ENCODE measurements around the gene PDSS2. TPM values are rescaled to one million over a fixed set of nuclear protein-coding genes. Genes with fewer than 3 reads are reported as not detected.

PDSS2 gene
- total RNA-seq, 1 donor from 2014 or later, result 10.1 TPM

DNA sequence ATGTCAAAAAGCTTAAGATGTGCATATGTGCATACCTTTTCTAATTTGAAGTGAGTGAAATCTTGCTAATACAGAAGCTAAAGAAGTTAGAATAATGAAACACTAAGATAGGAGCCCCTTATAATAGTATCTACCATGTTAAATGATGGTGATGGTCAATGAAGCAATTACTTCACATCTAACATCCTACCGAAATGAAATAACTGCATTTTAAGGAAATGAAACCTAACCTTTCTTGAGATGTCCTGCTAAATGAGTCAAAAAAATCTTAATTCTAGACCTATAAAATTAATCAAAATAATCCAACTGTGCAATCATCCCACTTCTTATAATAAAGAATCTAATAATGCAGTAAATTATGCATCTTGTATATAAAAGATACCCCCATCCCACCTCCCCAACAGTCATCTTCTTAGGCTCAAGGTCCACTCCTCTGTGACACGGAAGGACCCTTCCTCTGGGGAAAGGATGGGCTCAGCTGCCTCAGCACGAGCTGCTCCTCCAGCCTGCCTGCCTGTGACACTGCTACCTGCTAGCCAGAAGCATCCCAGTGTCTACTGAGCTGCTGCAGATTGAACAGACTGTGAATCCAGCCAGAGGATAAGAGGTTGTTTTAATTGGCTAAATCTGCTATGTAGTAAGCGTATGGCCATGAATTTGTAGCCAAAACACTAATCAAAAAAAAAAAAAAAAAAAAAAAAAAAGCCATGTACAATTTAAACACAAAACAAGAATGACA is 214.5 kb downstream of the PDSS2 start:
- H3K27me3 Mint-ChIP-seq (ENCODE audit: low read depth), result no peaks in the 10 kb centered on the region
- peaks cover 11% of the 10 kb centered on the region for H3K4me1 Mint-ChIP-seq (ENCODE audit: low read depth)
- H3K36me3 Mint-ChIP-seq (ENCODE audit: low read depth), result no peaks in the 10 kb centered on the region
- no peak overlapping the region for H3K27ac Mint-ChIP-seq (ENCODE audit: unreplicated experiment)
- H3K4me3 Mint-ChIP-seq (ENCODE audit: unreplicated experiment), result no peak overlapping the region
- no peaks in the 10 kb centered on the region for H3K9me3 Mint-ChIP-seq (ENCODE audit: low read depth)
- no peak for DNase-seq (ENCODE audit: low spot score)
- TF ChIP-seq, protein P1, sequence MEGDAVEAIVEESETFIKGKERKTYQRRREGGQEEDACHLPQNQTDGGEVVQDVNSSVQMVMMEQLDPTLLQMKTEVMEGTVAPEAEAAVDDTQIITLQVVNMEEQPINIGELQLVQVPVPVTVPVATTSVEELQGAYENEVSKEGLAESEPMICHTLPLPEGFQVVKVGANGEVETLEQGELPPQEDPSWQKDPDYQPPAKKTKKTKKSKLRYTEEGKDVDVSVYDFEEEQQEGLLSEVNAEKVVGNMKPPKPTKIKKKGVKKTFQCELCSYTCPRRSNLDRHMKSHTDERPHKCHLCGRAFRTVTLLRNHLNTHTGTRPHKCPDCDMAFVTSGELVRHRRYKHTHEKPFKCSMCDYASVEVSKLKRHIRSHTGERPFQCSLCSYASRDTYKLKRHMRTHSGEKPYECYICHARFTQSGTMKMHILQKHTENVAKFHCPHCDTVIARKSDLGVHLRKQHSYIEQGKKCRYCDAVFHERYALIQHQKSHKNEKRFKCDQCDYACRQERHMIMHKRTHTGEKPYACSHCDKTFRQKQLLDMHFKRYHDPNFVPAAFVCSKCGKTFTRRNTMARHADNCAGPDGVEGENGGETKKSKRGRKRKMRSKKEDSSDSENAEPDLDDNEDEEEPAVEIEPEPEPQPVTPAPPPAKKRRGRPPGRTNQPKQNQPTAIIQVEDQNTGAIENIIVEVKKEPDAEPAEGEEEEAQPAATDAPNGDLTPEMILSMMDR (IDR thresholded peaks at IDR 0.05), result no peak

DNA sequence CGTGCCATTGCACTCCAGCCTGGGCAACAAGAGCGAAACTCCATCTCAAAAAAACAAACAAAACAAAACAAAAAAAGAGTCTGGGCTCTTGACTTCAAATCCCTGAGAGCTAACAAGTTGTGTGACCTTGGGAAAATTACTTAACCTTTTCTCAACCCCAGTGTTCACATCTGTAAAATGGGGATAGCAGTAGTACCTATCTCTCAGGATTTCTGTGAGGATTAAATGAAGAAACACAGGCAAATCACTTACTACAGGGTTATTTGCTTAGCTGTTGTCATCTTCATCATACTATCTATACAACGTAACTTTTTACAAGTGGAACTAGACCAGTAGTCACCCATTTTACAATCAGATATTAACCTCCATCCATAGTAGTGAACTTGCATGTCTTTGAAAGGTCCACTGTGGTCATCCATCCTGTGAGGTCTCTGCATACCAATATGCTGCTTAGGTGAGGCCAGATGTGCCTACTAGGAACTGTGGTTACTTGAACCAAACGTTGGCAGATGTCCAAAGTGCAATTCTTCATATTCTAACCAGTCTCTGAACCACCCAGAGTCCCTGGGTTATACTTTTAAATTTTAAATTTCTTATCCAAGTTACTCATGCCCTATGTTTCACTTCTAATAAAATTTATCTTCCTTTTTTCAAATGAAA is 215.2 kb downstream of the PDSS2 start:
- no peak overlapping the region for H3K27ac Mint-ChIP-seq (ENCODE audit: unreplicated experiment)
- no peaks in the 10 kb centered on the region for H3K36me3 Mint-ChIP-seq (ENCODE audit: low read depth)
- no peaks in the 10 kb centered on the region for H3K9me3 Mint-ChIP-seq (ENCODE audit: low read depth)
- no peaks in the 10 kb centered on the region for H3K27me3 Mint-ChIP-seq (ENCODE audit: low read depth)
- TF ChIP-seq, protein P1 (IDR thresholded peaks at IDR 0.05), result no peak
- no peak overlapping the region for H3K4me3 Mint-ChIP-seq (ENCODE audit: unreplicated experiment)
- H3K4me1 Mint-ChIP-seq (ENCODE audit: low read depth), result peaks cover 11% of the 10 kb centered on the region
- DNase-seq (ENCODE audit: low spot score), result no peak

DNA sequence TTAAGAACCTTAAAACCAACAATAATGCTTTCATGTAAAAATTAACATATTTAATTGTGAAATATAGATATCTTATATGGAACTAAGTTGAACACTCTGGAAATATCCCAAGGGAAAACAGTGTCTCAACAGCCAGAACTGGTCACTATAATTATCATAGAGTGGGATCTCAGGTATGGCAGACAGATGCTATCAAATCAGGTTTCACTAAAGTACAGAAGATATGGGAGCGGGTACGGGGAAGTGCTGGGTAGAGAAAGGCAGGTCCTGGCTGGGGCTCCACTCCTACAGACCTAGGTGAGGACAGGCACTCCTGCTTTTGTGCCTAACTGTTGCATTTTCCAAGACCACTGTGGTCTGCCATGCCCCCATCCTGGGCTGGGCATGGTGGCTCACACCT is 215.9 kb downstream of the PDSS2 start:
- Mint-ChIP-seq H3K27me3 (ENCODE audit: low read depth) (no peaks in the 10 kb centered on the region), H3K27ac (ENCODE audit: unreplicated experiment) (no peak overlapping the region), H3K36me3 (ENCODE audit: low read depth) (no peaks in the 10 kb centered on the region), H3K4me1 (ENCODE audit: low read depth) (peaks cover 11% of the 10 kb centered on the region), H3K4me3 (ENCODE audit: unreplicated experiment) (no peak overlapping the region), H3K9me3 (ENCODE audit: low read depth) (no peaks in the 10 kb centered on the region)
- no peak for DNase-seq (ENCODE audit: low spot score)
- TF ChIP-seq, protein P1 (IDR thresholded peaks at IDR 0.05), result no peak

DNA sequence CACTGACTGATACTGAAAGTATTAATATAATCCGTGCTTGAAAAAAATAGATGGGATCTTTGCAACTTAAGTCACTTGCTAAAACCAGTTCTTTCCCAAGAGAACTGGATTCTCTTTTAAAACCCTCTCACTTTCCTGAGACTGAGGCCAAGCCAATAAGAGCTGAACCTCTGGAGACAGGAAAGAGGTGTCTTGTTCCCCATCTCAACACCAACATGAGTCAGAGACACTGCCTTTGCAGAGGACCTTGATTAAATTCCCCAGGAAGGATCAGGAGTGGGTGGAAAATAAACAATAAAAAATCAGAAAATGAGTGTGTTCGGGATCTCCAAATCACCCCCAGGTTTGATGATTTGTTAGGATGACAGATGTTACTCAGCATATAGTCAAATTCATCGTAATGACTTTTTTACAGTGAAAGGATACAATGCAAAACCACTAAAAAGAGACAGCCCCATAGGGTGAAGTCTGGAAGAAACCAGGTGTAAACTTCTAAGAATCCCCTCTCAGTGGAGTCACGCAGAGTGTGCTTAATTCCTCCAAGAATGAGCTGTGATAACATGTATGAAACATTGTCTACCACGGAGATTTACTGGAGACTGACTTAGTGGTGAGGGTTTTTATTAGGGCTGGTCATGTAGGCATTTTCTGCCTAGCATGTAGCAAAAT is 221.2 kb downstream of the PDSS2 start:
- Mint-ChIP-seq H3K9me3 (ENCODE audit: low read depth) (peaks cover 12% of the 10 kb centered on the region), H3K27me3 (ENCODE audit: low read depth) (no peaks in the 10 kb centered on the region), H3K36me3 (ENCODE audit: low read depth) (peaks cover 9% of the 10 kb centered on the region), H3K4me1 (ENCODE audit: low read depth) (peaks cover 18% of the 10 kb centered on the region), H3K27ac (ENCODE audit: unreplicated experiment) (peak overlapping the region; percentile 5), H3K4me3 (ENCODE audit: unreplicated experiment) (no peak overlapping the region)
- TF ChIP-seq, protein P1 (IDR thresholded peaks at IDR 0.05), result no peak
- no peak for DNase-seq (ENCODE audit: low spot score)

DNA sequence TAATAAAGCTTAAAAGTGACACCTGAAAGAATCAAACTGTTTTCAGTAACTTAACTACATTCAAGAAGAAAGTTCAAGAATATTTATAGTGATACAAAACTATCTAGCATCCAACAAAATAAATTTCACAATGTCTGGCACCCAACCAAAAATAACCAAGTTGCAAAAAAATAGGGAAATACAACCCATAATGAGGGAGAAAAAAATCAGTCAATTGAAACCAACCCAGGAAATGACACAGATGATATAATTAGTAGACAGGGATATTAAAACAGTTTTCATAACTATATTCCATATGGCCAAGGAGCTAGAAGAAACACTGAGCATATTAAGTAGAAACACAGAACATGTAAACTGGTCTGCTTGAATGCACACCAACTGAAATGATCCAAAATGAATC is 223.9 kb downstream of the PDSS2 start:
- H3K4me3 Mint-ChIP-seq (ENCODE audit: unreplicated experiment), result no peak overlapping the region
- no peaks in the 10 kb centered on the region for H3K27me3 Mint-ChIP-seq (ENCODE audit: low read depth)
- H3K27ac Mint-ChIP-seq (ENCODE audit: unreplicated experiment), result no peak overlapping the region
- DNase-seq (ENCODE audit: low spot score), result no peak
- H3K36me3 Mint-ChIP-seq (ENCODE audit: low read depth), result peaks cover 9% of the 10 kb centered on the region
- peaks cover 12% of the 10 kb centered on the region for H3K4me1 Mint-ChIP-seq (ENCODE audit: low read depth)
- TF ChIP-seq, protein P1 (IDR thresholded peaks at IDR 0.05), result no peak
- peaks cover 12% of the 10 kb centered on the region for H3K9me3 Mint-ChIP-seq (ENCODE audit: low read depth)

Data from chondrocyte (in vitro differentiated cells).